Ovary (tissue), 9 donors: ENCODE data around the gene CNTNAP5. TPM values are rescaled to one million over a fixed set of nuclear protein-coding genes. Genes with fewer than 3 reads are reported as not detected.

Experiments
- DNase-seq, 5 donors: peaks; one replicate each; pipeline ENCODE4 v3.0.0-alpha.2; 2019 to 2020
- H3K27ac ChIP-seq, 2 donors: fragments of 200-600 bp; one replicate each; pipeline versions ENCODE4 v1.5.1 to v1.8.0; 2019 to 2022
- H3K27me3 ChIP-seq: fragments of 200-600 bp; one replicate; pipeline ENCODE4 v1.8.0; 2022
- H3K36me3 ChIP-seq: fragments of 200-600 bp; sonication (generic); one replicate; pipeline ENCODE4 v1.5.1; 2019
- H3K4me1 ChIP-seq: one replicate; pipeline ENCODE4 v1.8.1; 2013; ENCODE audit warnings: mild to moderate bottlenecking, moderate library complexity; ENCODE audit not compliant: insufficient read depth
- H3K4me3 ChIP-seq: fragments of 200-600 bp; sonication (generic); one replicate; pipeline ENCODE4 v1.5.1; 2017
- H3K9me3 ChIP-seq, 2 donors: fragments of 200-600 bp in 1 of 2; sonication (generic) in 1 of 2; one replicate each; pipeline versions ENCODE4 v1.5.1 to v1.8.1; 2013 to 2019; ENCODE audit warnings: mild to moderate bottlenecking in 1 of 2, moderate library complexity in 1 of 2
- EP300 ChIP-seq: sonication (generic); formaldehyde crosslinking; IDR thresholded peaks from one replicate; pipeline ENCODE4 v1.6.1; 2017; ENCODE audit warnings: antibody characterized with exemption
- POLR2A ChIP-seq: fragments of 450-650 bp; IDR thresholded peaks from one replicate; pipeline ENCODE4 v1.6.1; 2017; ENCODE audit warnings: antibody characterized with exemption, mild to moderate bottlenecking, moderate library complexity
- WGBS, 3 donors: extraction: QIAGEN DNeasy Blood & Tissue Kit in 1 of 3; methylation state at CpG; one replicate each; pipeline versions ENCODE4 v1.1.5 to v1.1.7; 2013 to 2017; 5-methylcytosine and 5-hydroxymethylcytosine counted together
- intact Hi-C, 4 donors: fragments of 100-400 bp; cut with DNase I; formaldehyde crosslinking; loops; one replicate each; pipeline versions ENCODE4 v1.11.0 to v1.15.1; 2022 to 2023
- polyA plus RNA-seq, 2 donors: library from polyadenylated mRNA; stranded (reverse); fragments of 200-250 nt in 1 of 2; fragments of 350-450 nt in 1 of 2; fragmentation: Illumina TruSeq in 1 of 2; extraction: RNeasy Lipid Tissue Mini Kit (QIAGEN cat#74804) in 1 of 2; gene quantifications; one replicate each; pipeline ENCODE4 v1.2.3, GENCODE V29; 2013 to 2014
- total RNA-seq, 7 donors: library from RNA; depleted of rRNA in 2 of 7; stranded (reverse); fragments of >200 nt in 2 of 7; fragmentation: NEBNext Ultra II Directional in 3 of 7; extraction: Animal tissue kit (Norgen Biotek cat#: 25700) in 3 of 7; gene quantifications; one replicate each; pipeline versions ENCODE4 v1.1.0 to v1.2.4, GENCODE V29; 2016 to 2023
- TF ChIP-seq, protein P1 (sequence below), 3 donors: fragments of 450-650 bp in 2 of 3; fragments of 200-600 bp in 1 of 3; IDR thresholded peaks; one replicate each; pipeline versions ENCODE4 v1.5.1 to v1.8.0; 2016 to 2022; ENCODE audit warnings: antibody characterized with exemption in 3 of 3, mild to moderate bottlenecking in 1 of 3
- donor health status: DM: no; HTN: no; CAD: no; lungs with moderate emphysema.
- donor health status: DM: no; HTN: no; CAD: no.
- donor health status: Bipolar disorder and iron deficiency.
- donor health status: DM: yes; HTN: yes; CAD: no.
- donor health status: DM: no; HTN: no; CAD: no.
- donor health status: DM: yes; HTN: yes; CAD: no.

The CNTNAP5 gene
- total and polyA plus RNA-seq, 9 donors = not detected

DNA sequence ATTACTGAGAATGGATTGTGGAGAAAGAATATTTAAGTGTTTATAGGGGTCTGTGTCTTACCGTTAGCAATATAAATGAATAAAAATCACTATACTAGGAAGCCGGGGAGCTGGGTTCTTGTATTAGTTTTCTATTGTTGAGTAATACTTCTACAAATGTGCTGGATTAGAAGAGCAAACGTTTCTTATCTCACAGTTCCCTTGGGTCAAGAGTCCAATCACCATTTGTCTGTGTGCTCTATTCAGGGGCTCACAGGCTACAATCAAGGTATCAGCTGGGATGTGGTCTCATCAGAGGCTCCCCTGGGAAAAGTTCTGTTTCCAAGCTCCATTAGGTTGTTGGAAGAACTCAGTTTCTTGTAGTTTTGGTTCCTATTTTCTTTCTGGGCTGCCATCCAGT is 790.9 kb downstream of the CNTNAP5 start:
- intact Hi-C loops = no loop called here
- Histone ChIP-seq H3K27ac (no peak overlapping the region), H3K36me3 (no peaks in the 10 kb centered on the region), H3K4me3 (no peak overlapping the region), H3K27me3 (no peaks in the 10 kb centered on the region), H3K9me3 (no peaks in the 10 kb centered on the region), H3K4me1 (no peaks in the 10 kb centered on the region)
- 69 to 73% (median 72%) methylated on average over 3 of the region's 3 CpGs for WGBS, 3 donors
- TF ChIP-seq, protein P1, sequence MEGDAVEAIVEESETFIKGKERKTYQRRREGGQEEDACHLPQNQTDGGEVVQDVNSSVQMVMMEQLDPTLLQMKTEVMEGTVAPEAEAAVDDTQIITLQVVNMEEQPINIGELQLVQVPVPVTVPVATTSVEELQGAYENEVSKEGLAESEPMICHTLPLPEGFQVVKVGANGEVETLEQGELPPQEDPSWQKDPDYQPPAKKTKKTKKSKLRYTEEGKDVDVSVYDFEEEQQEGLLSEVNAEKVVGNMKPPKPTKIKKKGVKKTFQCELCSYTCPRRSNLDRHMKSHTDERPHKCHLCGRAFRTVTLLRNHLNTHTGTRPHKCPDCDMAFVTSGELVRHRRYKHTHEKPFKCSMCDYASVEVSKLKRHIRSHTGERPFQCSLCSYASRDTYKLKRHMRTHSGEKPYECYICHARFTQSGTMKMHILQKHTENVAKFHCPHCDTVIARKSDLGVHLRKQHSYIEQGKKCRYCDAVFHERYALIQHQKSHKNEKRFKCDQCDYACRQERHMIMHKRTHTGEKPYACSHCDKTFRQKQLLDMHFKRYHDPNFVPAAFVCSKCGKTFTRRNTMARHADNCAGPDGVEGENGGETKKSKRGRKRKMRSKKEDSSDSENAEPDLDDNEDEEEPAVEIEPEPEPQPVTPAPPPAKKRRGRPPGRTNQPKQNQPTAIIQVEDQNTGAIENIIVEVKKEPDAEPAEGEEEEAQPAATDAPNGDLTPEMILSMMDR (IDR thresholded peaks at IDR 0.05) = no peak
- no peak for TF ChIP-seq POLR2A
- TF ChIP-seq EP300 = no peak
- no peak for DNase-seq

DNA sequence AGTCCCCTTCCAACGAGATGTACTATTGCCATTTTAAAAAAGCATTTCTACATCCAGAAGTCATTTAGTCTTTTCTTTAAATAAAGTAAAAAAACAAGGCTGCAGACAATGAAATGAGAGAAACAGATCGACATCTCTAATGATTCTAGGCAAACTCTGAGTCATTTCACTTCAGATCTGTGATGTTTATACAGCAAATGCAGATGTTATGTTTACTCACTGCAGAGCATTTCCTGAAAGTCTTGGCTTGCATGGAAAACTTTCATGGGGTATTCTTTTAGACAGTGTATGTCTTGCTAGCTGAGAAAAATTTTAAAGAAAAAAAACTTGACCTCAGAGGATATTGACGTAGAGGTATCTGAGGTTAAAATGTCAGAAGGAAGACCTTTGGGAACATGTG is 797.4 kb downstream of the CNTNAP5 start:
- 54 to 68% (median 55%) methylated on average over 3 of the region's 3 CpGs for WGBS, 3 donors

DNA sequence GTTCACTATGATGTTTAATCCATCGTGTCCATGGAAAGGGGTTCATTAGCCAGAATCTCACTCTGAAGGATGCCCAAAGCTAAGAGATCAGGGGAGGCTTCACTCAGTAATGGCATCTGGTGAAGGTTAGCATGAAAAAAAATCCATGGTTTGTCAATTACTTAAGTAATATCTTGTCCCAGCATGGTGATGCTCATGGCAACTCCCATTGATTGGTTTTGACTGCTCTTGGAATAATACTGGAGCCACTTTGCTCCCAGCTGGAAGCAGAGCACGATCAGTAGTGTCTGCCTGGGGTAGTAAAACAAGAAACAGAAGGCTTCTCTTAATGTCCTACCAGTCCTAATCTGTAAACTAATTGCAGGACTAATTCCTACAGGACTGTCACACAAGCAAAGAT is 799.4 kb downstream of the CNTNAP5 start:
- no peak for DNase-seq

More for the DNA sequence above, 797.4 kb downstream of the CNTNAP5 start:
- H3K4me3 ChIP-seq = no peak overlapping the region
- TF ChIP-seq, protein P1 (IDR thresholded peaks at IDR 0.05) = no peak
- no peak for TF ChIP-seq EP300
- no peak for TF ChIP-seq POLR2A
- no peaks in the 10 kb centered on the region for H3K9me3 ChIP-seq
- no peaks in the 10 kb centered on the region for H3K36me3 ChIP-seq
- DNase-seq = no peak
- H3K27ac ChIP-seq = no peak overlapping the region
- intact Hi-C loops = no loop called here
- H3K4me1 ChIP-seq = no peaks in the 10 kb centered on the region
- no peaks in the 10 kb centered on the region for H3K27me3 ChIP-seq

DNA sequence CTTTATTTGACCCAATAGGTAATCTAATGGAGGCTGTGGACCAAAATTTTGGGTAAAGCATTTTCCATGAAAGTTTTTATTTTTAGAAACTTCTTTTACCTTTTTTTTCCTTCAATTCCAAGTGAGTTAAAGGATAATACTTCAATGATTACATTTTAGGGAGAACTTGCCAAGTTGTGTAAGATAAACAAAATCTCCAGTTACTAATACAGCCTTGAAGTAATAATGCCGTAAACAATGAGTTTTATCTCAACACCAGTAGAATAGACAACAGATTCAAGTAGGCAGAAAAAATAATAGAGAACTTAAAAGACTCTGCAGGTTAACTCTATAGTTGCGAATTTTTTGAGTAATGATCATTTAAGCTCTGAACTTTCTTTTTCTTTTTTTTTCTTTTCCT is 807.4 kb downstream of the CNTNAP5 start:
- TF ChIP-seq EP300 (no peak), POLR2A (no peak)
- TF ChIP-seq, protein P1 (IDR thresholded peaks at IDR 0.05) = no peak
- no peaks in the 10 kb centered on the region for H3K4me1 ChIP-seq
- H3K36me3 ChIP-seq = no peaks in the 10 kb centered on the region
- 38 to 47% (median 40%) methylated on average over 2 of the region's 2 CpGs for WGBS, 3 donors
- intact Hi-C loops = no loop called here
- no peak for DNase-seq
- no peak overlapping the region for H3K27ac ChIP-seq
- no peak overlapping the region for H3K4me3 ChIP-seq
- no peaks in the 10 kb centered on the region for H3K27me3 ChIP-seq
- H3K9me3 ChIP-seq = no peaks in the 10 kb centered on the region

More for the DNA sequence above, 799.4 kb downstream of the CNTNAP5 start:
- Histone ChIP-seq H3K4me1 (no peaks in the 10 kb centered on the region), H3K9me3 (no peaks in the 10 kb centered on the region), H3K27me3 (no peaks in the 10 kb centered on the region), H3K36me3 (no peaks in the 10 kb centered on the region), H3K27ac (no peak overlapping the region), H3K4me3 (no peak overlapping the region)
- TF ChIP-seq EP300 (no peak), POLR2A (no peak)
- TF ChIP-seq, protein P1 (IDR thresholded peaks at IDR 0.05) = no peak
- intact Hi-C loops = no loop called here
- 60 to 83% (median 73%) methylated on average over 2 of the region's 2 CpGs for WGBS, 3 donors
